OCI-LY7 (cell line): ENCODE data around the gene GNG12. TPM values are rescaled to one million over a fixed set of nuclear protein-coding genes. Genes with fewer than 3 reads are reported as not detected.

Experiments used
- BruUV-seq: library from RNA; stranded (reverse); fragments of 400-500 nt; replicated peaks from 2 replicates; lab custom pipeline; 2021; lab: Mats Ljungman, UMichigan
- CTCF ChIA-PET: fragments of 300-600 bp; sonication (Branson Sonifier 250); formaldehyde crosslinking; loops from one replicate; lab custom pipeline; 2022; ENCODE audit warnings: antibody characterized with exemption; ENCODE audit not compliant: unreplicated experiment; lab: Charles Lee
- POLR2A ChIA-PET: fragments of 300-600 bp; sonication (Branson Sonifier 250); formaldehyde crosslinking; loops from one replicate; lab custom pipeline; 2022; ENCODE audit warnings: antibody characterized with exemption; lab: Charles Lee
- DNase-seq: peaks from one replicate; pipeline ENCODE4 v3.0.0-alpha.2; 2015; ENCODE audit warnings: low spot score
- H2AFZ ChIP-seq: fragments of 200-600 bp; sonication (generic), shearing (Covaris generic); 2 replicates; pipeline ENCODE4 v1.6.1; 2014; ENCODE audit warnings: mild to moderate bottlenecking, antibody characterized with exemption, low read length, moderate library complexity
- H3K27ac ChIP-seq: fragments of 200-600 bp; sonication (generic); 2 replicates; pipeline ENCODE4 v1.5.1; 2014; ENCODE audit warnings: mixed run types, low read depth, mild to moderate bottlenecking, moderate library complexity, low read length, inconsistent platforms; ENCODE audit not compliant: poor library complexity, severe bottlenecking
- H3K36me3 ChIP-seq: fragments of 200-600 bp; sonication (generic); 2 replicates; pipeline ENCODE4 v1.6.1; 2014; ENCODE audit warnings: mild to moderate bottlenecking, antibody characterized with exemption, low read length, moderate library complexity, mixed read lengths; ENCODE audit not compliant: insufficient read depth
- H3K4me1 ChIP-seq: fragments of 200-600 bp; sonication (generic); 2 replicates; pipeline ENCODE4 v1.5.1; 2014; ENCODE audit warnings: mild to moderate bottlenecking, low read length; ENCODE audit not compliant: insufficient read depth, poor library complexity, severe bottlenecking
- H3K4me2 ChIP-seq: fragments of 200-600 bp; sonication (generic); 2 replicates; pipeline ENCODE4 v1.6.1; 2014; ENCODE audit warnings: mild to moderate bottlenecking, low read length
- H3K4me3 ChIP-seq: fragments of 200-600 bp; sonication (generic); 2 replicates; pipeline ENCODE4 v1.5.1; 2014; ENCODE audit warnings: mild to moderate bottlenecking, low read depth, low read length; ENCODE audit not compliant: poor library complexity, severe bottlenecking
- H3K79me2 ChIP-seq: fragments of 200-600 bp; sonication (generic); 2 replicates; pipeline ENCODE4 v1.6.1; 2016; ENCODE audit warnings: low read depth, mild to moderate bottlenecking, low read length, moderate library complexity, mixed read lengths; ENCODE audit not compliant: insufficient read depth
- H3K9me2 ChIP-seq: fragments of 200-600 bp; sonication (generic); 2 replicates; pipeline ENCODE4 v1.6.1; 2016; ENCODE audit warnings: mild to moderate bottlenecking, low read length, mixed read lengths; ENCODE audit not compliant: insufficient read depth
- H3K9me3 ChIP-seq: fragments of 200-600 bp; sonication (generic); 2 replicates; pipeline ENCODE4 v1.6.1; 2014; ENCODE audit warnings: mild to moderate bottlenecking, mixed run types, low read length, mixed read lengths
- H4K20me1 ChIP-seq: fragments of 200-600 bp; sonication (generic); 2 replicates; pipeline ENCODE4 v1.6.1; 2014; ENCODE audit warnings: mild to moderate bottlenecking, antibody characterized with exemption, low read length, moderate library complexity, mixed read lengths; ENCODE audit not compliant: insufficient read depth
- EZH2phosphoT487 ChIP-seq: fragments of 200-600 bp; sonication (generic); IDR thresholded peaks from 2 replicates; pipeline ENCODE4 v1.6.1; 2018; ENCODE audit warnings: low read depth, borderline replicate concordance, mild to moderate bottlenecking, mixed run types, antibody characterized with exemption, low read length, moderate library complexity, mixed read lengths
- intact Hi-C: fragments of 100-400 bp; cut with micrococcal nuclease; formaldehyde crosslinking; loops from one replicate; pipeline ENCODE4 v1.10.0; 2022; ENCODE audit not compliant: unreplicated experiment
- total RNA-seq, 2 experiments: library from RNA; depleted of rRNA in 1 of 2; stranded (reverse); fragments of >200 nt in 1 of 2; shearing (Covaris generic) in 1 of 2; gene quantifications; 2 replicates each; pipeline ENCODE4 v1.2.3, GENCODE V29; 2014 to 2022
- TF ChIP-seq, protein P1 (sequence below): fragments of 200-600 bp; sonication (generic); conservative IDR thresholded peaks from 2 replicates; pipeline ENCODE4 v1.5.1; 2014; ENCODE audit warnings: mild to moderate bottlenecking, antibody characterized with exemption, low read length, moderate library complexity, mixed read lengths

GNG12 gene
- total RNA-seq, 2 experiments from 2014 or later = 0.10 TPM; not detected in 1

DNA sequence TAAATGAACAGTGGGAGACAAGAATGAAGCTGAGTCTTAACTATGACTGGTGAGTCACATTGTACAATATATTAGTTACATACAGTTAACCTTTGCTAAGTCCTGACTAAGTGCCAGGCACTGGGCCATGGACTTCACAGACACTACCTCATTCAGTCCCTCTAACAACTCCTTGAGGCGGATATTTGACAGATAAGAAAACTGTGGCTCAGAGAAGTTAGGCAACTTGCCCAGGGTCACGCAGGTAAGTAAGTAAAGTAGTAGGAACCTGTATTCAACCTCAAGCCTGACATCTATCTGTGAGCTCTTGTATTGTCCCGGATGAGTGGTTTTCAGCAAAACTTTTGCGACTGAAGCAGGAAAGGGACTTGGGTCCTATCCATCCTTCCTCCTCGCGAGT is 62.1 kb downstream of the GNG12 start:
- Histone ChIP-seq H3K27ac (no peak overlapping the region), H3K9me2 (no peaks in the 10 kb centered on the region), H3K4me3 (no peak overlapping the region), H4K20me1 (no peaks in the 10 kb centered on the region), H3K9me3 (no peaks in the 10 kb centered on the region), H3K79me2 (no peaks in the 10 kb centered on the region), H3K4me1 (no peaks in the 10 kb centered on the region), H3K4me2 (no peak overlapping the region), H3K36me3 (no peaks in the 10 kb centered on the region), H2AFZ (no peak overlapping the region)
- no TSS peak for BruUV-seq
- ChIA-PET CTCF (interaction anchor here (1.0 to 1.1 kb wide), 2 partner anchors 10 to 238 kb away, joined by 3 read pairs; no protein-coding TSS in a partner anchor), POLR2A (interaction anchor here (0.5 to 0.9 kb wide), 3 partner anchors 16 to 822 kb away, joined by 3 to 9 read pairs (median 3); no protein-coding TSS in a partner anchor)
- TF ChIP-seq, protein P1, sequence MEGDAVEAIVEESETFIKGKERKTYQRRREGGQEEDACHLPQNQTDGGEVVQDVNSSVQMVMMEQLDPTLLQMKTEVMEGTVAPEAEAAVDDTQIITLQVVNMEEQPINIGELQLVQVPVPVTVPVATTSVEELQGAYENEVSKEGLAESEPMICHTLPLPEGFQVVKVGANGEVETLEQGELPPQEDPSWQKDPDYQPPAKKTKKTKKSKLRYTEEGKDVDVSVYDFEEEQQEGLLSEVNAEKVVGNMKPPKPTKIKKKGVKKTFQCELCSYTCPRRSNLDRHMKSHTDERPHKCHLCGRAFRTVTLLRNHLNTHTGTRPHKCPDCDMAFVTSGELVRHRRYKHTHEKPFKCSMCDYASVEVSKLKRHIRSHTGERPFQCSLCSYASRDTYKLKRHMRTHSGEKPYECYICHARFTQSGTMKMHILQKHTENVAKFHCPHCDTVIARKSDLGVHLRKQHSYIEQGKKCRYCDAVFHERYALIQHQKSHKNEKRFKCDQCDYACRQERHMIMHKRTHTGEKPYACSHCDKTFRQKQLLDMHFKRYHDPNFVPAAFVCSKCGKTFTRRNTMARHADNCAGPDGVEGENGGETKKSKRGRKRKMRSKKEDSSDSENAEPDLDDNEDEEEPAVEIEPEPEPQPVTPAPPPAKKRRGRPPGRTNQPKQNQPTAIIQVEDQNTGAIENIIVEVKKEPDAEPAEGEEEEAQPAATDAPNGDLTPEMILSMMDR = peak; percentile 67
- TF ChIP-seq EZH2phosphoT487 = no peak
- peak; percentile 51 for DNase-seq
- intact Hi-C loops = no loop called here

DNA sequence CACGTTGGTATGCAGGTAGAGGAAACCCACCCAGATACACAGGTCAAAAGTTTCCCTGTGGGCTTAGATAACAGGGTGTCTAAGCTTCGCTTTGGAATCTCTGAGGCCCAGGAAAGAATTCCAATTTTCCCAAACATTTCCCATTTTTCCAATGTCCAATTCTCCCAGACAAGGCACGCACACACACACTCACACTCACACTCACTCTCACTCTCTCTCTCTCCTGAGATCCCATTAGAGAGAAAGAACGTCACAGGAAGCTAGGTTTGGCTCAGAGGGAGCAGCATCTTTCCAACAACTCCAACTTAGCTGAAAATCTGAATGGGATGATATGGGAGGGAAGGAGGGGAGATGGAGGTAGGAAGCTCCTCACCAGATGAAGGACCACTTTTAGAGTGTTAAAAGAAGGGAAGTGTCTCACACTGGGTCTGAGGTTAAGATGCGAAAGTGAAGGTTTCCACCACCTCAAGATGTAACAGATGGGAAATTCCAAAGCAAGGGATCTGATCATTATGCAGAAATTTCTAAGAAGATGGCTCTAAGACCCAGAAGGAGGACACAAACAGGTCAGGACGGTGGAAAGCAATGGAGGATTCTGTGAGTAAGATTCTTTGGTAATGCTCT is 63.5 kb downstream of the GNG12 start:
- Histone ChIP-seq H3K9me2 (no peaks in the 10 kb centered on the region), H2AFZ (no peak overlapping the region), H3K4me3 (no peak overlapping the region), H4K20me1 (no peaks in the 10 kb centered on the region), H3K36me3 (no peaks in the 10 kb centered on the region), H3K4me2 (no peak overlapping the region), H3K27ac (no peak overlapping the region), H3K4me1 (no peaks in the 10 kb centered on the region), H3K79me2 (no peaks in the 10 kb centered on the region), H3K9me3 (no peaks in the 10 kb centered on the region)
- no TSS peak for BruUV-seq
- intact Hi-C loops = loop anchor here (5.0 kb wide), 1 partner anchor 348 kb away; no protein-coding TSS in a partner anchor
- CTCF ChIA-PET = interaction anchor here (0.6 kb wide), 2 partner anchors 60 to 347 kb away, joined by 3 read pairs; no protein-coding TSS in a partner anchor
- TF ChIP-seq EZH2phosphoT487 = no peak
- TF ChIP-seq, protein P1 = no peak
- POLR2A ChIA-PET = interaction anchor here (0.6 to 1.2 kb wide), 3 partner anchors 10 to 384 kb away, joined by 3 to 7 read pairs (median 3); no protein-coding TSS in a partner anchor
- DNase-seq = no peak

DNA sequence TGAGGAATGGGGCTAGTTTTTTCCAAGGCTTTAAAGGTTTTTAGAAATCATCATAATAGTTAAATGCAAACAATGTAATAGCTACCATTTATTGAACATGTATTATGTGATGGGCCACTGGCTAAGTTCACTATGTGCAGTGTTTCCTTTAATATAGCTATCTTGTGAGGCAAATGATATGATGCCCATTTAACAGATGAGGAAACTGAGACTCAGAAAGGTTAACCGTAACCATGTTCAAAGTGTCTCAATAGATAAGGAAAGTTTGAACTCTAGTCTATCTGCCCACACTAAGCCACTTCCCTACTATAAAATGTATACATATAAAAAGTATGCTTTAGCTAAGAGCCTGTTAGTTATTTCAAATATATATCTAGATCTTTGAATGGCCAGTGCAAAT is 64.8 kb downstream of the GNG12 start:
- BruUV-seq = no TSS peak

More for the DNA sequence above, 64.8 kb downstream of the GNG12 start:
- no peaks in the 10 kb centered on the region for H3K9me2 ChIP-seq
- intact Hi-C loops = loop anchor here (5.0 kb wide), 1 partner anchor 349 kb away; no protein-coding TSS in a partner anchor
- no peak overlapping the region for H3K4me2 ChIP-seq
- TF ChIP-seq EZH2phosphoT487 = no peak
- TF ChIP-seq, protein P1 = no peak
- no peak for DNase-seq
- no peak overlapping the region for H2AFZ ChIP-seq
- H3K27ac ChIP-seq = no peak overlapping the region
- H3K36me3 ChIP-seq = no peaks in the 10 kb centered on the region
- H3K9me3 ChIP-seq = no peaks in the 10 kb centered on the region
- ChIA-PET POLR2A (interaction anchor here (0.8 to 1.2 kb wide), 2 partner anchors 8 to 608 kb away, joined by 3 read pairs; no protein-coding TSS in a partner anchor), CTCF (no interaction called here)
- H3K4me1 ChIP-seq = no peaks in the 10 kb centered on the region
- H3K79me2 ChIP-seq = no peaks in the 10 kb centered on the region
- H4K20me1 ChIP-seq = no peaks in the 10 kb centered on the region
- no peak overlapping the region for H3K4me3 ChIP-seq
